Activated naive CD4-positive, alpha-beta T cell treated with anti-CD3 and anti-CD28 coated beads, Interleukin-2, amount 10 ng/mL, durations not matched to agents 7 days and 5 days (primary cell): ENCODE data around the gene OR10A2.

Experiments
- CTCF ChIA-PET: fragments of 350-600 bp; sonication (Branson Sonifier 250); formaldehyde crosslinking; loops from one replicate; lab custom pipeline; 2021; ENCODE audit warnings: antibody characterized with exemption; lab: Charles Lee
- DNase-seq: peaks from one replicate; pipeline ENCODE4 v3.0.0-alpha.2; 2020
- H3K27ac Mint-ChIP-seq: one replicate; pipeline ENCODE4 v1.8.0; 2021; ENCODE audit warnings: mild to moderate bottlenecking, moderate library complexity, mixed read lengths
- H3K27me3 Mint-ChIP-seq: one replicate; pipeline ENCODE4 v1.8.0; 2021; ENCODE audit warnings: mild to moderate bottlenecking, mixed read lengths
- H3K36me3 Mint-ChIP-seq: one replicate; pipeline ENCODE4 v1.8.0; 2021; ENCODE audit warnings: mixed read lengths
- H3K4me1 Mint-ChIP-seq: one replicate; pipeline ENCODE4 v1.8.0; 2021; ENCODE audit warnings: mixed read lengths
- H3K4me3 Mint-ChIP-seq: one replicate; pipeline ENCODE4 v1.8.0; 2021; ENCODE audit warnings: mild to moderate bottlenecking, moderate library complexity, mixed read lengths
- H3K9me3 Mint-ChIP-seq: one replicate; pipeline ENCODE4 v1.8.0; 2021; ENCODE audit warnings: mixed read lengths

OR10A2 gene, protein sequence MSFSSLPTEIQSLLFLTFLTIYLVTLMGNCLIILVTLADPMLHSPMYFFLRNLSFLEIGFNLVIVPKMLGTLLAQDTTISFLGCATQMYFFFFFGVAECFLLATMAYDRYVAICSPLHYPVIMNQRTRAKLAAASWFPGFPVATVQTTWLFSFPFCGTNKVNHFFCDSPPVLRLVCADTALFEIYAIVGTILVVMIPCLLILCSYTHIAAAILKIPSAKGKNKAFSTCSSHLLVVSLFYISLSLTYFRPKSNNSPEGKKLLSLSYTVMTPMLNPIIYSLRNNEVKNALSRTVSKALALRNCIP

DNA sequence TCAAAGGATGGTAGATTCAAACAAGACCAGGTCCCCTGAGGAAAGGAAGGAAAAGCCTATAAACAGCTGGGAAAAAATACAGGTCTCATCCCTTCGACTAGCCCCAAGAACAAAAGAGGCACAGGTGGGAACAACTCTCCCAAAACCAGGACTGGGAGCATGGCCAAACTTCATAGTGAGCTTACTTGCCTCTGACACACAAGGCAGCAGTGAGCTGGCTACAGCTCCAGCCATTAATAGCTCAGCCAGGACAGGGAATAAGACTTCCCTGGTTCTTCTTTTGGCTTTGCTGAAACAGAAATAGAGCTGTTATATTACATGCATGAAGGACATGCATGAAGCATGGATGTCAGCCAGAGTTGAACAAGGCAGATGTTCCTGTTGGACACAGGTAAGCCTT is at the start of gene OR10A2:
OR10A2 (plus strand) TSS at position 97 of the 400 bp plus-strand sequence. CDS start 6,698 bp downstream, outside the sequence.
- H3K4me3 Mint-ChIP-seq: no peak within 1 kb of the TSS
- H3K27me3 Mint-ChIP-seq: no peaks in the 10 kb centered on the region
- H3K27ac Mint-ChIP-seq: no peak within 1 kb of the TSS
- H3K4me1 Mint-ChIP-seq: no peaks in the 10 kb centered on the region
- no peak for DNase-seq
- no peaks in the 10 kb centered on the region for H3K36me3 Mint-ChIP-seq
- H3K9me3 Mint-ChIP-seq: no peaks in the 10 kb centered on the region
- CTCF ChIA-PET: no interaction called here

DNA sequence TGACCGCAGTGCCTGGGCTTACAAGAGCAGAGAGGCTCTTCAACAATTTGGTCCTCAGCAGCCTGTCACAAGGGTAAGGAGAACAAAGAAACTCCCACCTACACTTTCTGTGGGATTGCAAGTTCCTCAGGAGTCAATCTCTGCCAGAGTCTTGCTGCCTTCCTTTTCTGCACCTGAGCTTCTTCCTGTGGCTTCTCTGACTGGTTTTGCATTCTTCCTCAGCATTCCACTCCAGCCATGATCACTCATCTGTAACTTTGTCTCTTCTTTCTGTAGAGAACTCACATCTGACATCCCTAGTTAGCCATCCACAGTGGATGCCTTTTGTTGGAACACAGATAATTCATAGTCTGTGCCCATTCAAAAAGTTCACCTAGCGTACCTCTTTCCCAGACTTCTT is 49.2 kb upstream of the OR10A2 start:
- H3K27ac Mint-ChIP-seq: no peak overlapping the region
- CTCF ChIA-PET: no interaction called here

DNA sequence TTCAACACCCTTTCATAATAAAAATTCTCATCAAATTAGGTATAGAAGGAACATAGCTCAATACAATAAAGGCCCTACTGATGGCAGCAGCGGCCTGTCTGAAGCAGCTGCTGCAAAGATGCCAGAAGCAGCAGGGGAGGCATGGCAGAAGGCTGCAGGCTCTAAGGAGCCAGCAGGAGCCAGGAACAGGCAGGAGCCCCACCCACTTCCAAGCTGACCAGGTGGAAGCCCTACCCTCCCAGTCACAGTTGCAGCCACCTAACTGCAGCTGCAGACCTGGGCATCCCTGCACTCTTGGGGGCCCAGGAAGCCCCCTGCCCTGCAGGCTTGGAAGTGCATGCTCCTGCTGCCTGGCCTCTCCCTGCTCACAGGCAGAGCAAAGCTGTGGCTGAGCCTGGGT is 45.2 kb upstream of the OR10A2 start:
- CTCF ChIA-PET: interaction anchor here (0.9 kb wide), 1 partner anchor 62 kb away, joined by 3 read pairs; no protein-coding TSS in a partner anchor
- no peaks in the 10 kb centered on the region for H3K4me1 Mint-ChIP-seq

More for the DNA sequence above, 49.2 kb upstream of the OR10A2 start:
- H3K36me3 Mint-ChIP-seq: no peaks in the 10 kb centered on the region
- H3K4me1 Mint-ChIP-seq: no peaks in the 10 kb centered on the region
- no peaks in the 10 kb centered on the region for H3K9me3 Mint-ChIP-seq
- DNase-seq: no peak
- no peak overlapping the region for H3K4me3 Mint-ChIP-seq
- peaks cover 24% of the 10 kb centered on the region for H3K27me3 Mint-ChIP-seq

DNA sequence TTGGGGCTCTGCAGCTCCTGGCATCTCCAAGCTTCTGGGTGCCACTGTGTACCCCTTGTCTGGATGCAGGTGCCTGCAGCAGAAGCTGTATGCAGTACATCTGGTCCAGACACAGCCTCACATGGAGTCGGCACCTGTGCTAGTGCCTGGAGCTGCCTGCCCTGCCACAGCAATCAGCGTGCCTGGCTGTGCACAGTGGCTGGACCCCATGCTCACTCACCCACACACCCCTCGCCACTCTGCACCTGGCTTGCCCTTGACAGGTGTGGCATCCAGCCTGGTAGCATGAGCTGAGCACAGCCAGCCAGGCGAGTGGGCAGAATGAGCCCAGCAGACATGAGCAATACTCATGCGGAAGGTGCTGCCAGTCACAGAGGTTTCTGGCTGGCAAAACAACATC is 43.9 kb upstream of the OR10A2 start:
- H3K27ac Mint-ChIP-seq: no peak overlapping the region
- CTCF ChIA-PET: interaction anchor here (0.6 kb wide), 1 partner anchor 10 kb away, joined by 3 read pairs; no protein-coding TSS in a partner anchor
- no peak for DNase-seq
- peaks cover 7% of the 10 kb centered on the region for H3K27me3 Mint-ChIP-seq
- H3K9me3 Mint-ChIP-seq: no peaks in the 10 kb centered on the region
- no peaks in the 10 kb centered on the region for H3K36me3 Mint-ChIP-seq
- H3K4me3 Mint-ChIP-seq: no peak overlapping the region
- no peaks in the 10 kb centered on the region for H3K4me1 Mint-ChIP-seq

More for the DNA sequence above, 45.2 kb upstream of the OR10A2 start:
- Mint-ChIP-seq H3K27ac (no peak overlapping the region), H3K9me3 (no peaks in the 10 kb centered on the region), H3K27me3 (peaks cover 15% of the 10 kb centered on the region), H3K4me3 (no peak overlapping the region), H3K36me3 (no peaks in the 10 kb centered on the region)
- DNase-seq: no peak

DNA sequence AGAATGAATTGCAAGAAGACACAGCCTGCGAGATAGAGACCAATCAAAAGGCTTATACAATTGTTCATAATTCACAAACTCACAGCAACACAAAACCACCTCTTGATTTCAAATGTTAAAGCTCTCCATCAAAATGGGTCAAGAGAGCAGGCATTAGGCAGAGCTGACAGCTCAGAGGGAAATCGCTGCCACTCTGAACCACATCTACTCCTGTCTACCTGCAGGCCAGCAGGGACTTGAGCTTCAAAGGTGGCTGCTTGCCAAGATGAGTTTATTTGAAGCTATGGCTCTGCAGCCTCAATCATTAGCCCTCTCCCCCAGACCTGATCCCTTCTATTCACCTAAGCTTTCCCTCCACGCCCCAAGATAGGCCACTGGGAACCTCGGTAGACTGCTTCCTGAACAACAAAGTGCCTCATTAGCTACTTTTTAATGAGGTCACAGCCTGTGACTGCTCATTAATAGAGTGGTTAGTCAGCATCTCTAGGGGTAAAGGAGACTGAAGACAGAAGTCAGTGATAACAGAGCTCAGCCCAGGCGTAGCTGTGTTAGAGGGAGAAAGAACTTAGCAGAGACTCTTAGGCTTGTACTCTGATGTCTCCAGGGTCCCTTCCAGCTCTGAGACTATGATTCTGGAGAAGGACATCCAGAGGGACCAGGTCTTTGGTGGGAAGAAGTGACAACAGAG is 38.6 kb upstream of the OR10A2 start:
- CTCF ChIA-PET: interaction anchor here (3.1 kb wide), 1 partner anchor 12 kb away, joined by 19 read pairs; no protein-coding TSS in a partner anchor
- H3K4me1 Mint-ChIP-seq: no peaks in the 10 kb centered on the region
- H3K36me3 Mint-ChIP-seq: no peaks in the 10 kb centered on the region

DNA sequence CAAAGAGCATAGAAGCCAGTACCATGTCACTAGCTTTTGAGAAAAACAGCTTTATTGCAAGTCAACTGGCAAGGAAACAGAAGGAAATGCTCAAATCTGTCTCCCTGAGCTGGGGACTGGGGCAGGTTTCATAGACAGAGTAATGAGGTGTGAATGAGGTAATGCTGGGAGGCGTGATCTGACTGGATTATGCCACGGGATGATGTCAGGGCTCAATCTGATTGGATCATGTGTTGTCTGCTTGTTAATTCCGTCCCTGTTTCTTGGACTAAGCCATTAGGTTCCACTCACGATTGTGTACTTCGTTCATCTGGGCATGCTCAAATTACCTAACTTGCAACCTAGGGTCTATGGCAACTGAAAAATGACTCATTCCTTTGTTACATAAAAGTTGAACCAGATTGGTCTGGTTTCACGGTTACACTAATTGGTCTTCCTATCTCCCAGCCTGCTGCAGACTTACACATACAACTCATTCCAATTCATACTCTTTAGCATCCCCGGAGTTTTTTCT is 37.6 kb upstream of the OR10A2 start:
- Mint-ChIP-seq H3K4me3 (no peak overlapping the region), H3K27ac (no peak overlapping the region), H3K36me3 (no peaks in the 10 kb centered on the region), H3K9me3 (no peaks in the 10 kb centered on the region), H3K27me3 (no peaks in the 10 kb centered on the region), H3K4me1 (no peaks in the 10 kb centered on the region)
- CTCF ChIA-PET: interaction anchor here (3.1 kb wide), 1 partner anchor 13 kb away, joined by 19 read pairs; no protein-coding TSS in a partner anchor
- no peak for DNase-seq

More for the DNA sequence above, 38.6 kb upstream of the OR10A2 start:
- no peak overlapping the region for H3K27ac Mint-ChIP-seq
- no peaks in the 10 kb centered on the region for H3K27me3 Mint-ChIP-seq
- no peak for DNase-seq
- H3K9me3 Mint-ChIP-seq: no peaks in the 10 kb centered on the region
- no peak overlapping the region for H3K4me3 Mint-ChIP-seq

DNA sequence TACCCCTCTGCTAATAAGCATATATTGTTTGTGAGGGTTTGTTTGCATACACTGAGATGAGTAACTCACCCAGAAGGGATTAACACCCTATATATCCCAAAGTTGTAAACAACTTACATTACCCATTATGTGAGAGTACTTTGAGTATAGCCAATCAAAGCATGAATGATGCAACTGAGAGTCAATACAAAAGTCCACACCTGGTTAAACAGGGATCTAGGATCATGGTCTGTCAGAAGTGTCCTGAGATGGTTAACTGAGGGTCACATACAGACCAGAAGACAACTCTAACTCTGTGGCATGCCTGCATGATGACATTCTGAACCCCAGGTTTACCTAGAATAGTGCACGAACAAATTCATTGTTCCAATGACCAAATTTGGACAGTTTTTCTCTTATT is 34.8 kb upstream of the OR10A2 start:
- CTCF ChIA-PET: no interaction called here
- Mint-ChIP-seq H3K27me3 (no peaks in the 10 kb centered on the region), H3K4me3 (no peak overlapping the region), H3K27ac (no peak overlapping the region), H3K36me3 (no peaks in the 10 kb centered on the region), H3K9me3 (no peaks in the 10 kb centered on the region), H3K4me1 (no peaks in the 10 kb centered on the region)
- DNase-seq: no peak

DNA sequence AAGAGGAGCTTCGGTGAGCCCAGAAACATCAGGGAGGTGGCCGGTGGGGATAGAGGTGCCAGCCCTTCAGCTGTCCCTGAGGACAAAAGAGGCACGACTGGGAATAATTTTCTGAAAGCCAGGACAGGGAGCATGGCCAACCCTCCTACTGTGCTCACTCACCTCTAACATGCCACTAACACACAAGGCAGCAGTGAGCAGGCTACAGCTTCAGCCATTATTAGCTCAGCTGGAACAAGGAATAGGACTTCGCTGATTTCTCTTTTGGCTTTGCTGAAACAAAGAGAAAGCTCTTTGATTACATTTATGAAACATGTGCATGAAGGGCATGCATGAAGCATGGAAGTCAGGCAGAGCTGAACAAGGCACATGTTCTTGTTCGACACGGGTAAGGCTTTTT is 29.5 kb upstream of the OR10A2 start:
- no peak overlapping the region for H3K4me3 Mint-ChIP-seq
- no peaks in the 10 kb centered on the region for H3K9me3 Mint-ChIP-seq
- no peak for DNase-seq
- CTCF ChIA-PET: interaction anchor here (1.2 to 1.4 kb wide), 2 partner anchors 10 to 21 kb away, joined by 3 to 5 read pairs; no protein-coding TSS in a partner anchor
- no peak overlapping the region for H3K27ac Mint-ChIP-seq
- no peaks in the 10 kb centered on the region for H3K27me3 Mint-ChIP-seq
- H3K36me3 Mint-ChIP-seq: no peaks in the 10 kb centered on the region
- no peaks in the 10 kb centered on the region for H3K4me1 Mint-ChIP-seq

DNA sequence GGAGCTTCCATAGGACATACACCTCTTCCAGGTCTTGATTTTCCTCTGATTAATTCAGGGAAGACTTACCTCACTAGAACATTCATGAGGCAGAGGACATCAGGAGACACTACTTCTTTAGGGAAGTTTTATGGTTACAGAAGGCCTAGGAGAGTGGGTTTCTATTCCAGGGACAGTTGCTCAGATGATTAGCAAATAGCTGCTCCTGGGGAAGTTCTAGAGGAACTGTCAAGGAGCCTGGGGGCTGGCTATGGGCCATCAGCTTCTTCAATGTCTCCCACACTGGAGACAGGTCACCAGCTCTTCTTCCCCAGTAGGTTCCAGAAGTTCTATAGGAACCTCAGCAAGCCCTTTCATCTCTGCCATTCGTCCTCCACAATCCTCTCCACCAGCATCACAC is 28.8 kb upstream of the OR10A2 start:
- no peaks in the 10 kb centered on the region for H3K27me3 Mint-ChIP-seq
- H3K4me3 Mint-ChIP-seq: no peak overlapping the region
- H3K9me3 Mint-ChIP-seq: no peaks in the 10 kb centered on the region
- no peak overlapping the region for H3K27ac Mint-ChIP-seq
- no peak for DNase-seq
- no peaks in the 10 kb centered on the region for H3K4me1 Mint-ChIP-seq
- no peaks in the 10 kb centered on the region for H3K36me3 Mint-ChIP-seq
- CTCF ChIA-PET: interaction anchor here (1.4 kb wide), 1 partner anchor 9 kb away, joined by 3 read pairs; no protein-coding TSS in a partner anchor

DNA sequence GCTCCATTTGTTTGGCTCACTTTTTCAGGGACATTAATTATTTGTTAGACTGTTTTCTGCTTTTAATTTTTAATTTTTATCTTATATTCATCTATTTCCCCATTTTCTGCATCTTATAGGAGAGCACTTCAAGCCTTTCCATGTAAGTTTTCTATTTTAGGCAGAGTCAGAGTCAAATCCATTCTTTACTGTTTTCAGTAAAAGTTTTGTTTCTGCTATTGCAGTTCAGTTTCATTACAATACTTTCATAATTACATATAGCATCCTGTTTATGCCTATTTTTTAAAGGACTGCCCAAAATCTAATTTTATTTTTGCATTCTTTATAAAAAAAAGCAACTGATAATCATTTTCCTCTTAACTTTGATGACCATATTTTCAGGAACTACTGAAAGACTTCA is 21.2 kb upstream of the OR10A2 start:
- H3K4me3 Mint-ChIP-seq: no peak overlapping the region
- no peaks in the 10 kb centered on the region for H3K36me3 Mint-ChIP-seq
- no peaks in the 10 kb centered on the region for H3K9me3 Mint-ChIP-seq
- H3K27me3 Mint-ChIP-seq: no peaks in the 10 kb centered on the region
- no peak overlapping the region for H3K27ac Mint-ChIP-seq
- peaks cover 2% of the 10 kb centered on the region for H3K4me1 Mint-ChIP-seq
- DNase-seq: no peak
- CTCF ChIA-PET: no interaction called here

DNA sequence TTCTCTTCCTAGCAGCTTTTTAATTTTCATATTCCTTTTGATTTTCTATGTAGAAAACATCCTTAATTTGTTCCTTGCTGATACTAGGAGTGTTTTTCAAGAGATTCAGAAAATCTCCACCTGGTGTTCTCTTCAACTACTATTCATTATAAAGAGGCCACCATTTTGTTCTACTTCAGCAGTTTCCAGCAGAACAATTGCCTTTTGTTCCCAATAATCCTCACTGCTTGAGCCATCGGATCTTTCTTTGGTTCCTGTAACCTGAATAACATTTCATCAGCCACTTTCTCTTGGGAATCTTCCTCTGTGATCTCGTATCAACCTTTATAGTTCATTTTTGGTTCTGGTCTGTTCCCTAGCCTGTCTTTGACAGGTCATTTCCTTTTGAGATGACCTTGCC is 19.2 kb upstream of the OR10A2 start:
- Mint-ChIP-seq H3K9me3 (no peaks in the 10 kb centered on the region), H3K4me1 (peaks cover 2% of the 10 kb centered on the region), H3K36me3 (no peaks in the 10 kb centered on the region), H3K27me3 (no peaks in the 10 kb centered on the region), H3K27ac (no peak overlapping the region), H3K4me3 (no peak overlapping the region)
- DNase-seq: no peak
- CTCF ChIA-PET: interaction anchor here (0.8 kb wide), 1 partner anchor 10 kb away, joined by 3 read pairs; no protein-coding TSS in a partner anchor

DNA sequence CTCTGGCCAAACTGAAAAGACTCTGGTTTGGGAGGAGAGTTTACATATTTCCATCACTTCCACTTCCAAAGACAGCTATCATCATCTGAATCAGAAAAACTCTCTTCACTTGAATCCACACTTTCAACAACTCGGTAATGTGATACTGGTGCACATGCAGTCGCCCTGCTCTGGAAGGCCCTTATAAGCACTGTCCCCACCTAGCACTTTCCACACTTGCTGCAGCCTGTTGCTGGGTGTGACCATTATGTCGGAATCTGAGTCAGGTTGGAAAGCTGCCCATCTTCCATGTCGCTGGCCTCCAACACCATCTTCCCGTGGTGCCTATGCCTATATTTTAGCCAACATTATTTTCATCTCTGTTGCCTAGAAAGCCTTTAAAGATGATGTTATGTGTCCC is 18.5 kb upstream of the OR10A2 start:
- H3K27ac Mint-ChIP-seq: no peak overlapping the region
- H3K4me3 Mint-ChIP-seq: no peak overlapping the region

DNA sequence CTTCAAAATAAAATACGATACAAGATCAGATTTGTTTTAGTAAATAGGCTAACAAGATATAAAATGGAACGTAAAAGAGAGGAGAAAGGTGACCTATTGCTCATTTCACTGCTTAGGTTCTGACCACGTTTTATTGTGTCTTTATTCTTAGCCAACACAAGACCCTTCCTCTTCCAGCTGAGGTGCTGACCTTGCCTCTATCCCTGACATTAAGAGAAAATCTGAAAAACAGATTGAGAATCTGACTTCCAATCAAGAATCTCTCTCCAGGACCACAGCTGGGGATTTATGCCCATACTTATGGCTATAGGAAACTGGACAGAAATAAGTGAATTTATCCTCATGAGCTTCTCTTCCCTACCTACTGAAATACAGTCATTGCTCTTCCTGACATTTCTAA is 17.5 kb upstream of the OR10A2 start, which contains the start of gene OR10A5:
OR10A5 (plus strand) TSS at position 301 of the 400 bp plus-strand sequence; CDS start at position 301, 0 bp downstream.
- no peak within 1 kb of the TSS for H3K4me3 Mint-ChIP-seq
- H3K27ac Mint-ChIP-seq: no peak within 1 kb of the TSS
- H3K27me3 Mint-ChIP-seq: no peaks in the 10 kb centered on the region
- CTCF ChIA-PET: no interaction called here
- no peak for DNase-seq
- H3K9me3 Mint-ChIP-seq: peaks cover 1% of the 10 kb centered on the region
- H3K4me1 Mint-ChIP-seq: peaks cover 2% of the 10 kb centered on the region
- H3K36me3 Mint-ChIP-seq: no peaks in the 10 kb centered on the region

More for the DNA sequence above, 18.5 kb upstream of the OR10A2 start:
- H3K9me3 Mint-ChIP-seq: no peaks in the 10 kb centered on the region
- H3K36me3 Mint-ChIP-seq: no peaks in the 10 kb centered on the region
- CTCF ChIA-PET: no interaction called here
- peaks cover 2% of the 10 kb centered on the region for H3K4me1 Mint-ChIP-seq
- H3K27me3 Mint-ChIP-seq: no peaks in the 10 kb centered on the region
- no peak for DNase-seq

DNA sequence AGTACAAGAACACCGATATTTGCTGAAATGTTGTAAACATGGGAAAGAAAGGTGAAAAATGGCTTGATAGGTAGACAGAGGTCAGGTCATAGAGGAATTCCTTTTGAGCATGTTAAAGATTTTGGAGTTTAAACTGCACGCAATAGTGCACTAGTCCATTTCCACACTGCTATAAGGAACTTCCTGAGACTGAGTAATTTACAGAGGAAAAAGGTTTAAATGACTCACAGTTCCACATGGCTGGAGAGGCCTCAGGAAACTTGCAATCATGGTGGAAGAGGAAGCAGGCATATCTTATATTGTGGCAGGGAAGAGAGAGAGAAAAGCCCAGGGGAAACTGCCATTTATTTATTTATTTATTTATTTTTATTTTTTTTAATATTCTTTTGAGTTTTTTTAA is 12.3 kb upstream of the OR10A2 start:
- H3K4me1 Mint-ChIP-seq: no peaks in the 10 kb centered on the region
- peaks cover 15% of the 10 kb centered on the region for H3K9me3 Mint-ChIP-seq
- H3K36me3 Mint-ChIP-seq: no peaks in the 10 kb centered on the region
- H3K27me3 Mint-ChIP-seq: no peaks in the 10 kb centered on the region
- H3K4me3 Mint-ChIP-seq: no peak overlapping the region
- no peak overlapping the region for H3K27ac Mint-ChIP-seq
- CTCF ChIA-PET: no interaction called here
- no peak for DNase-seq
